ENCODE data around the gene PARP8.

- TF ChIP-seq CTCF (IDR thresholded peaks at IDR 0.05 in 8 of 11, conservative IDR thresholded peaks at IDR 0.05 in 3 of 11): peak; percentile 49 to 87 (median 77)
- no peak for TF ChIP-seq POLR2AphosphoS5 (IDR thresholded peaks at IDR 0.05)
- no peak for TF ChIP-seq POLR2A (IDR thresholded peaks at IDR 0.05)
These were observed 84.7 kb downstream of the PARP8 start for GRCh38 chr5:50751064-50751657.

Measured in spleen (tissue), 7 donors.